ACC112 (cell line): ENCODE data around the gene CYP21A2.

Source experiments
- H2AFZ ChIP-seq: fragments of 200-600 bp; sonication (generic); one replicate; pipeline ENCODE4 v1.6.0; 2017; ENCODE audit warnings: antibody characterized with exemption, low read length; ENCODE audit not compliant: unreplicated experiment
- H3K27ac ChIP-seq: fragments of 200-600 bp; sonication (generic); 2 replicates; pipeline ENCODE4 v1.5.1; 2014; ENCODE audit warnings: low read depth, mild to moderate bottlenecking, antibody characterized with exemption, low read length, moderate library complexity
- H3K27me3 ChIP-seq: fragments of 200-600 bp; sonication (generic); 2 replicates; pipeline ENCODE4 v1.6.1; 2014; ENCODE audit warnings: mild to moderate bottlenecking, antibody characterized with exemption, low read length, moderate library complexity, mixed read lengths; ENCODE audit not compliant: insufficient read depth
- H3K36me3 ChIP-seq: fragments of 200-600 bp; sonication (generic); 2 replicates; pipeline ENCODE4 v1.6.1; 2016; ENCODE audit warnings: mild to moderate bottlenecking, antibody characterized with exemption, low read length, moderate library complexity, mixed read lengths; ENCODE audit not compliant: insufficient read depth
- H3K4me1 ChIP-seq: fragments of 200-600 bp; sonication (generic); one replicate; pipeline ENCODE4 v1.6.1; 2016; ENCODE audit warnings: low read length, mixed read lengths; ENCODE audit not compliant: insufficient read depth, unreplicated experiment, control insufficient read depth
- H3K4me3 ChIP-seq: fragments of 200-600 bp; sonication (generic); 2 replicates; pipeline ENCODE4 v1.5.1; 2014; ENCODE audit warnings: mild to moderate bottlenecking, low read depth, low read length
- H3K79me2 ChIP-seq: fragments of 200-600 bp; sonication (generic); one replicate; pipeline ENCODE4 v1.6.0; 2016; ENCODE audit warnings: low read length; ENCODE audit not compliant: control insufficient read depth, unreplicated experiment, insufficient read depth

CYP21A2 gene

GRCh38 chr6:32084780-32085179 lies 46.6 kb downstream of the CYP21A2 start:
- no peak overlapping the region for H3K4me3 ChIP-seq
- no peak overlapping the region for H2AFZ ChIP-seq
- H3K36me3 ChIP-seq = no peaks in the 10 kb centered on the region
- H3K27ac ChIP-seq = no peak overlapping the region
- no peaks in the 10 kb centered on the region for H3K79me2 ChIP-seq
- H3K27me3 ChIP-seq = no peaks in the 10 kb centered on the region
- peaks cover 48% of the 10 kb centered on the region for H3K4me1 ChIP-seq

GRCh38 chr6:32085759-32086459 lies 47.7 kb downstream of the CYP21A2 start:
- H3K79me2 ChIP-seq = no peaks in the 10 kb centered on the region
- peaks cover 37% of the 10 kb centered on the region for H3K4me1 ChIP-seq
- no peak overlapping the region for H3K27ac ChIP-seq
- H3K27me3 ChIP-seq = no peaks in the 10 kb centered on the region
- no peak overlapping the region for H2AFZ ChIP-seq
- H3K36me3 ChIP-seq = no peaks in the 10 kb centered on the region
- H3K4me3 ChIP-seq = no peak overlapping the region

GRCh38 chr6:32086661-32087573 lies 48.7 kb downstream of the CYP21A2 start:
- Histone ChIP-seq H3K4me3 (no peak overlapping the region), H3K27me3 (no peaks in the 10 kb centered on the region), H2AFZ (no peak overlapping the region)

GRCh38 chr6:32087574-32088486 lies 49.6 kb downstream of the CYP21A2 start:
- H3K4me1 ChIP-seq = peaks cover 30% of the 10 kb centered on the region
- H3K79me2 ChIP-seq = no peaks in the 10 kb centered on the region
- no peaks in the 10 kb centered on the region for H3K36me3 ChIP-seq
- H2AFZ ChIP-seq = no peak overlapping the region
- no peaks in the 10 kb centered on the region for H3K27me3 ChIP-seq
- no peak overlapping the region for H3K4me3 ChIP-seq
- H3K27ac ChIP-seq = no peak overlapping the region

More at GRCh38 chr6:32086661-32087573, 48.7 kb downstream of the CYP21A2 start:
- H3K4me1 ChIP-seq = peaks cover 31% of the 10 kb centered on the region
- no peak overlapping the region for H3K27ac ChIP-seq
- no peaks in the 10 kb centered on the region for H3K79me2 ChIP-seq
- H3K36me3 ChIP-seq = no peaks in the 10 kb centered on the region

GRCh38 chr6:32088487-32089049 lies 50.4 kb downstream of the CYP21A2 start:
- Histone ChIP-seq H3K4me1 (peaks cover 30% of the 10 kb centered on the region), H3K79me2 (no peaks in the 10 kb centered on the region), H2AFZ (no peak overlapping the region), H3K27ac (no peak overlapping the region), H3K36me3 (no peaks in the 10 kb centered on the region), H3K4me3 (no peak overlapping the region), H3K27me3 (no peaks in the 10 kb centered on the region)

GRCh38 chr6:32089082-32089828 lies 51.0 kb downstream of the CYP21A2 start:
- no peaks in the 10 kb centered on the region for H3K36me3 ChIP-seq
- no peak overlapping the region for H3K4me3 ChIP-seq
- H3K4me1 ChIP-seq = peaks cover 34% of the 10 kb centered on the region
- no peaks in the 10 kb centered on the region for H3K27me3 ChIP-seq
- H2AFZ ChIP-seq = no peak overlapping the region
- no peak overlapping the region for H3K27ac ChIP-seq
- no peaks in the 10 kb centered on the region for H3K79me2 ChIP-seq
